HEK293 (cell line): ENCODE results near the gene PLD4.

Experiments used
- CTCF ChIA-PET: fragments of 350-600 bp; formaldehyde crosslinking; extraction: SDS; loops from one replicate; lab custom pipeline; 2021; ENCODE audit warnings: antibody characterized with exemption; lab: Yijun Ruan, JAX
- POLR2A ChIA-PET: fragments of 300-600 bp; formaldehyde crosslinking; extraction: SDS; loops from one replicate; lab custom pipeline; 2020; ENCODE audit warnings: antibody characterized with exemption, inconsistent platforms; lab: Yijun Ruan, JAX
- H3K27ac ChIP-seq: fragments of 200-500 bp; sonication (Bioruptor generic); 2 replicates; pipeline ENCODE4 v1.5.1; 2014; ENCODE audit warnings: low read depth, low read length, control low read depth, inconsistent platforms; ENCODE audit errors: extremely low read depth
- H3K36me3 ChIP-seq, 2 experiments: fragments of 200-500 bp in 1 of 2; sonication (Bioruptor generic) in 1 of 2; 1 replicate in 1 of 2; 2 replicates in 1 of 2; pipeline ENCODE4 v1.5.1; 2014 to 2017; ENCODE audit warnings: inconsistent platforms in 2 of 2, low read length in 2 of 2; ENCODE audit not compliant: control insufficient read depth in 2 of 2, insufficient read depth in 1 of 2
- H3K4me1 ChIP-seq: fragments of 200-500 bp; sonication (Bioruptor generic); 2 replicates; pipeline ENCODE4 v1.5.1; 2014; ENCODE audit warnings: mild to moderate bottlenecking, low read length, inconsistent platforms; ENCODE audit not compliant: control insufficient read depth, insufficient read depth
- H3K4me3 ChIP-seq: 2 replicates; pipeline ENCODE4 v1.5.1; 2011; ENCODE audit warnings: low read depth, mild to moderate bottlenecking, control low read depth, low read length, moderate library complexity
- H3K9me3 ChIP-seq: fragments of 200-500 bp; sonication (Bioruptor generic); 2 replicates; pipeline ENCODE4 v1.5.1; 2014; ENCODE audit warnings: low read depth, low read length, inconsistent platforms; ENCODE audit not compliant: control insufficient read depth, insufficient read depth
- ATF2 ChIP-seq: fragments of 450-650 bp; formaldehyde crosslinking; IDR thresholded peaks from 2 replicates; pipeline ENCODE4 v1.5.1; 2016; ENCODE audit warnings: missing biosample characterization, missing genetic modification characterization, low read depth
- KLF1 ChIP-seq: fragments of 450-650 bp; formaldehyde crosslinking; IDR thresholded peaks from 2 replicates; pipeline ENCODE4 v1.5.1; 2016; ENCODE audit warnings: missing biosample characterization, missing genetic modification characterization
- KLF9 ChIP-seq: fragments of 450-650 bp; formaldehyde crosslinking; IDR thresholded peaks from 2 replicates; pipeline ENCODE4 v1.5.1; 2016; ENCODE audit warnings: missing biosample characterization, missing genetic modification characterization, low read depth
- MYNN ChIP-seq: fragments of 450-650 bp; formaldehyde crosslinking; IDR thresholded peaks from 2 replicates; pipeline ENCODE4 v1.5.1; 2016; ENCODE audit warnings: missing biosample characterization, missing genetic modification characterization, borderline replicate concordance
- RBAK ChIP-seq: fragments of 450-650 bp; formaldehyde crosslinking; IDR thresholded peaks from 2 replicates; pipeline ENCODE4 v1.5.1; 2016; ENCODE audit warnings: missing biosample characterization, missing genetic modification characterization
- SP3 ChIP-seq: fragments of 450-650 bp; formaldehyde crosslinking; IDR thresholded peaks from 2 replicates; pipeline ENCODE4 v1.5.1; 2016; ENCODE audit warnings: missing biosample characterization, missing genetic modification characterization
- ZEB2 ChIP-seq: fragments of 450-650 bp; formaldehyde crosslinking; IDR thresholded peaks from 2 replicates; pipeline ENCODE4 v1.5.1; 2016; ENCODE audit warnings: missing biosample characterization, missing genetic modification characterization
- ZNF10 ChIP-seq: fragments of 450-650 bp; formaldehyde crosslinking; IDR thresholded peaks from 2 replicates; pipeline ENCODE4 v1.5.1; 2017; ENCODE audit warnings: missing biosample characterization, missing genetic modification characterization
- ZNF175 ChIP-seq: fragments of 450-650 bp; formaldehyde crosslinking; IDR thresholded peaks from 2 replicates; pipeline ENCODE4 v1.5.1; 2016; ENCODE audit warnings: missing biosample characterization, missing genetic modification characterization
- ZNF221 ChIP-seq: fragments of 450-650 bp; formaldehyde crosslinking; IDR thresholded peaks from 2 replicates; pipeline ENCODE4 v1.5.1; 2017; ENCODE audit warnings: missing biosample characterization, missing genetic modification characterization, borderline replicate concordance
- ZNF266 ChIP-seq: fragments of 450-650 bp; formaldehyde crosslinking; IDR thresholded peaks from 2 replicates; pipeline ENCODE4 v1.5.1; 2016; ENCODE audit warnings: missing biosample characterization, missing genetic modification characterization, low read depth
- ZNF37A ChIP-seq: fragments of 450-650 bp; IDR thresholded peaks from 2 replicates; pipeline ENCODE4 v1.5.1; 2018; ENCODE audit warnings: missing biosample characterization, missing genetic modification characterization
- ZNF404 ChIP-seq: fragments of 450-650 bp; formaldehyde crosslinking; IDR thresholded peaks from 2 replicates; pipeline ENCODE4 v1.5.1; 2017; ENCODE audit warnings: missing biosample characterization, missing genetic modification characterization
- ZNF830 ChIP-seq: fragments of 450-650 bp; IDR thresholded peaks from 2 replicates; pipeline ENCODE4 v1.5.0; 2018; ENCODE audit warnings: missing biosample characterization, missing genetic modification characterization, low read depth, mild to moderate bottlenecking, moderate library complexity
- ZNF837 ChIP-seq: fragments of 450-650 bp; formaldehyde crosslinking; IDR thresholded peaks from 2 replicates; pipeline ENCODE4 v1.5.1; 2016; ENCODE audit warnings: missing biosample characterization, missing genetic modification characterization
- ZXDB ChIP-seq: fragments of 450-650 bp; formaldehyde crosslinking; IDR thresholded peaks from 2 replicates; pipeline ENCODE4 v1.5.1; 2016; ENCODE audit warnings: missing biosample characterization, missing genetic modification characterization
- TF ChIP-seq, protein P1 (sequence below): fragments of 450-650 bp; formaldehyde crosslinking; IDR thresholded peaks from 2 replicates; pipeline ENCODE4 v1.5.1; 2016; ENCODE audit warnings: missing biosample characterization, missing genetic modification characterization
- TF ChIP-seq, protein P2 (sequence below): fragments of 450-650 bp; formaldehyde crosslinking; IDR thresholded peaks from 2 replicates; pipeline ENCODE4 v1.5.1; 2016; ENCODE audit warnings: missing biosample characterization, missing genetic modification characterization
- TF ChIP-seq, protein P3 (sequence below): fragments of 450-650 bp; formaldehyde crosslinking; IDR thresholded peaks from 2 replicates; pipeline ENCODE4 v1.5.1; 2017; ENCODE audit warnings: missing biosample characterization, missing genetic modification characterization

PLD4 gene

GRCh38 chr14:104939666-104940410, 15.2 kb downstream of the PLD4 start:
- ChIA-PET POLR2A (interaction anchor here (1.3 kb wide), 1 partner anchor 29 kb away, joined by 4 read pairs; no protein-coding TSS in a partner anchor), CTCF (interaction anchor here (0.6 to 1.1 kb wide), 2 partner anchors 72 to 113 kb away, joined by 3 read pairs; no protein-coding TSS in a partner anchor)
- no peak overlapping the region for H3K27ac ChIP-seq
- H3K9me3 ChIP-seq, result no peaks in the 10 kb centered on the region
- TF ChIP-seq ZNF266 (tag by site-specific recombination) (no peak), ZNF221 (tag by site-specific recombination) (no peak), KLF1 (tag by site-specific recombination) (no peak), RBAK (tag by site-specific recombination) (no peak), ZNF175 (tag by site-specific recombination) (no peak), ZNF37A (tag by site-specific recombination) (no peak), ZNF10 (tag by site-specific recombination) (no peak), ZNF837 (no peak), SP3 (no peak), ZNF830 (tag by site-specific recombination) (no peak), MYNN (tag by site-specific recombination) (no peak), ZNF404 (no peak), ATF2 (tag by site-specific recombination) (no peak), ZXDB (tag by site-specific recombination) (no peak), KLF9 (tag by site-specific recombination) (no peak), ZEB2 (tag by site-specific recombination) (no peak)
- TF ChIP-seq, protein P1, sequence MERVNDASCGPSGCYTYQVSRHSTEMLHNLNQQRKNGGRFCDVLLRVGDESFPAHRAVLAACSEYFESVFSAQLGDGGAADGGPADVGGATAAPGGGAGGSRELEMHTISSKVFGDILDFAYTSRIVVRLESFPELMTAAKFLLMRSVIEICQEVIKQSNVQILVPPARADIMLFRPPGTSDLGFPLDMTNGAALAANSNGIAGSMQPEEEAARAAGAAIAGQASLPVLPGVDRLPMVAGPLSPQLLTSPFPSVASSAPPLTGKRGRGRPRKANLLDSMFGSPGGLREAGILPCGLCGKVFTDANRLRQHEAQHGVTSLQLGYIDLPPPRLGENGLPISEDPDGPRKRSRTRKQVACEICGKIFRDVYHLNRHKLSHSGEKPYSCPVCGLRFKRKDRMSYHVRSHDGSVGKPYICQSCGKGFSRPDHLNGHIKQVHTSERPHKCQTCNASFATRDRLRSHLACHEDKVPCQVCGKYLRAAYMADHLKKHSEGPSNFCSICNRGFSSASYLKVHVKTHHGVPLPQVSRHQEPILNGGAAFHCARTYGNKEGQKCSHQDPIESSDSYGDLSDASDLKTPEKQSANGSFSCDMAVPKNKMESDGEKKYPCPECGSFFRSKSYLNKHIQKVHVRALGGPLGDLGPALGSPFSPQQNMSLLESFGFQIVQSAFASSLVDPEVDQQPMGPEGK, result no peak
- TF ChIP-seq, protein P2, sequence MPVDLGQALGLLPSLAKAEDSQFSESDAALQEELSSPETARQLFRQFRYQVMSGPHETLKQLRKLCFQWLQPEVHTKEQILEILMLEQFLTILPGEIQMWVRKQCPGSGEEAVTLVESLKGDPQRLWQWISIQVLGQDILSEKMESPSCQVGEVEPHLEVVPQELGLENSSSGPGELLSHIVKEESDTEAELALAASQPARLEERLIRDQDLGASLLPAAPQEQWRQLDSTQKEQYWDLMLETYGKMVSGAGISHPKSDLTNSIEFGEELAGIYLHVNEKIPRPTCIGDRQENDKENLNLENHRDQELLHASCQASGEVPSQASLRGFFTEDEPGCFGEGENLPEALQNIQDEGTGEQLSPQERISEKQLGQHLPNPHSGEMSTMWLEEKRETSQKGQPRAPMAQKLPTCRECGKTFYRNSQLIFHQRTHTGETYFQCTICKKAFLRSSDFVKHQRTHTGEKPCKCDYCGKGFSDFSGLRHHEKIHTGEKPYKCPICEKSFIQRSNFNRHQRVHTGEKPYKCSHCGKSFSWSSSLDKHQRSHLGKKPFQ (tag by site-specific recombination), result no peak
- TF ChIP-seq, protein P3, sequence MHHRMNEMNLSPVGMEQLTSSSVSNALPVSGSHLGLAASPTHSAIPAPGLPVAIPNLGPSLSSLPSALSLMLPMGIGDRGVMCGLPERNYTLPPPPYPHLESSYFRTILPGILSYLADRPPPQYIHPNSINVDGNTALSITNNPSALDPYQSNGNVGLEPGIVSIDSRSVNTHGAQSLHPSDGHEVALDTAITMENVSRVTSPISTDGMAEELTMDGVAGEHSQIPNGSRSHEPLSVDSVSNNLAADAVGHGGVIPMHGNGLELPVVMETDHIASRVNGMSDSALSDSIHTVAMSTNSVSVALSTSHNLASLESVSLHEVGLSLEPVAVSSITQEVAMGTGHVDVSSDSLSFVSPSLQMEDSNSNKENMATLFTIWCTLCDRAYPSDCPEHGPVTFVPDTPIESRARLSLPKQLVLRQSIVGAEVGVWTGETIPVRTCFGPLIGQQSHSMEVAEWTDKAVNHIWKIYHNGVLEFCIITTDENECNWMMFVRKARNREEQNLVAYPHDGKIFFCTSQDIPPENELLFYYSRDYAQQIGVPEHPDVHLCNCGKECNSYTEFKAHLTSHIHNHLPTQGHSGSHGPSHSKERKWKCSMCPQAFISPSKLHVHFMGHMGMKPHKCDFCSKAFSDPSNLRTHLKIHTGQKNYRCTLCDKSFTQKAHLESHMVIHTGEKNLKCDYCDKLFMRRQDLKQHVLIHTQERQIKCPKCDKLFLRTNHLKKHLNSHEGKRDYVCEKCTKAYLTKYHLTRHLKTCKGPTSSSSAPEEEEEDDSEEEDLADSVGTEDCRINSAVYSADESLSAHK (tag by site-specific recombination), result no peak
- H3K4me3 ChIP-seq, result no peak overlapping the region
- H3K4me1 ChIP-seq, result no peaks in the 10 kb centered on the region
- H3K36me3 ChIP-seq, result no peaks in the 10 kb centered on the region
